ENCODE measurements around the gene BIRC5. TPM values are rescaled to one million over a fixed set of nuclear protein-coding genes. Genes with fewer than 3 reads are reported as not detected.

BIRC5 gene
- total RNA-seq, 4 donors from 2014 or later: 1.2 to 7.9 (median 3.6) TPM

- Histone ChIP-seq H3K36me3 (no peaks in the 10 kb centered on the region), H3K27me3 (no peaks in the 10 kb centered on the region), H3K4me1 (peaks cover 53 to 77% (median 68%) of the 10 kb centered on the region in 4 donors), H3K27ac (peak overlapping the region; percentile 85 to 95 (median 92)), H3K4me3 (no peak overlapping the region), H3K9me3 (no peaks in the 10 kb centered on the region)
- in situ Hi-C loops (cut with MboI; ENCODE audit: low pct_ligation_motif_present in 1 of 4, low pct_unique_long_range_greater_than_20kb in 1 of 4, low sequenced_read_pairs in 3 of 4) (loop anchor here in 2 of 4 donors (10.0 kb wide), 1 partner anchor 62 kb away; no protein-coding TSS in a partner anchor), intact Hi-C loops (cut with DNase I; ENCODE audit: low total_unique reads) (loop anchor here (5.0 kb wide), 1 partner anchor 64 kb away; no protein-coding TSS in a partner anchor)
- WGBS, 2 donors (ENCODE audit: low coverage in 1 of 2): 29% methylated on average over 6 of the region's 14 CpGs; no CpG with 5 or more reads in 1 of the 2 donors
- peak; percentile 83 for DNase-seq
- TF ChIP-seq CTCF (IDR thresholded peaks at IDR 0.05): peak; percentile 91 to 94 (median 92)
- TF ChIP-seq POLR2AphosphoS5 (IDR thresholded peaks at IDR 0.05): peak in 1 of 3 donors; percentile 37
- no peak for TF ChIP-seq POLR2A (IDR thresholded peaks at IDR 0.05)
- TF ChIP-seq EP300 (IDR thresholded peaks at IDR 0.05; ENCODE audit: low read depth): no peak
Observed at GRCh38 chr17:78176548-78177025, 37.5 kb upstream of the BIRC5 start.

GRCh38 chr17:78179372-78179771 is 34.7 kb upstream of the BIRC5 start:
- intact Hi-C loops (cut with DNase I; ENCODE audit: low total_unique reads): loop anchor here (5.0 kb wide), 1 partner anchor 67 kb away; no protein-coding TSS in a partner anchor

GRCh38 chr17:78180083-78180482 is 34.0 kb upstream of the BIRC5 start:
- no peak for TF ChIP-seq EP300 (IDR thresholded peaks at IDR 0.05; ENCODE audit: low read depth)
- TF ChIP-seq CTCF (IDR thresholded peaks at IDR 0.05): no peak
- TF ChIP-seq POLR2A (IDR thresholded peaks at IDR 0.05): no peak
- TF ChIP-seq POLR2AphosphoS5 (IDR thresholded peaks at IDR 0.05): no peak
- peak overlapping the region; percentile 70 to 83 (median 72) for H3K27ac ChIP-seq
- H3K9me3 ChIP-seq: no peaks in the 10 kb centered on the region
- in situ Hi-C loops (cut with MboI; ENCODE audit: low pct_ligation_motif_present in 1 of 4, low pct_unique_long_range_greater_than_20kb in 1 of 4, low sequenced_read_pairs in 3 of 4) (no loop called here), intact Hi-C loops (cut with DNase I; ENCODE audit: low total_unique reads) (no loop called here)
- WGBS, 2 donors (ENCODE audit: low coverage in 1 of 2): 50 to 68% methylated on average over 1 to 14 of the region's 14 CpGs
- H3K27me3 ChIP-seq: no peaks in the 10 kb centered on the region
- H3K36me3 ChIP-seq: no peaks in the 10 kb centered on the region
- no peak for DNase-seq
- no peak overlapping the region for H3K4me3 ChIP-seq
- peaks cover 19 to 55% (median 41%) of the 10 kb centered on the region in 4 donors for H3K4me1 ChIP-seq

More at GRCh38 chr17:78179372-78179771, 34.7 kb upstream of the BIRC5 start:
- in situ Hi-C loops (cut with MboI; ENCODE audit: low pct_ligation_motif_present in 1 of 4, low pct_unique_long_range_greater_than_20kb in 1 of 4, low sequenced_read_pairs in 3 of 4): loop anchor here in 2 of 4 donors (10.0 kb wide), 1 partner anchor 65 kb away; no protein-coding TSS in a partner anchor
- Histone ChIP-seq H3K4me3 (no peak overlapping the region), H3K9me3 (no peaks in the 10 kb centered on the region), H3K4me1 (peaks cover 26 to 56% (median 44%) of the 10 kb centered on the region in 4 donors), H3K27ac (peak overlapping the region; percentile 70 to 83 (median 72)), H3K27me3 (no peaks in the 10 kb centered on the region), H3K36me3 (no peaks in the 10 kb centered on the region)
- TF ChIP-seq POLR2A (IDR thresholded peaks at IDR 0.05) (no peak), EP300 (IDR thresholded peaks at IDR 0.05; ENCODE audit: low read depth) (no peak), CTCF (IDR thresholded peaks at IDR 0.05) (no peak), POLR2AphosphoS5 (IDR thresholded peaks at IDR 0.05) (peak in 2 of 3 donors; percentile 52 to 63)
- 77% methylated on average over 17 of the region's 17 CpGs; no CpG with 5 or more reads in 1 of the 2 donors for WGBS, 2 donors (ENCODE audit: low coverage in 1 of 2)
- DNase-seq: no peak

GRCh38 chr17:78180508-78180907 is 33.5 kb upstream of the BIRC5 start:
- in situ Hi-C loops (cut with MboI; ENCODE audit: low pct_ligation_motif_present in 1 of 4, low pct_unique_long_range_greater_than_20kb in 1 of 4, low sequenced_read_pairs in 3 of 4) (no loop called here), intact Hi-C loops (cut with DNase I; ENCODE audit: low total_unique reads) (no loop called here)
- no peaks in the 10 kb centered on the region for H3K9me3 ChIP-seq
- DNase-seq: no peak
- no peaks in the 10 kb centered on the region for H3K27me3 ChIP-seq
- WGBS, 2 donors (ENCODE audit: low coverage in 1 of 2): 57 to 70% methylated on average over 1 to 2 of the region's 2 CpGs
- H3K36me3 ChIP-seq: no peaks in the 10 kb centered on the region
- H3K4me3 ChIP-seq: no peak overlapping the region
- peak overlapping the region; percentile 70 to 83 (median 72) for H3K27ac ChIP-seq
- peaks cover 15 to 55% (median 41%) of the 10 kb centered on the region in 4 donors for H3K4me1 ChIP-seq
- TF ChIP-seq EP300 (IDR thresholded peaks at IDR 0.05; ENCODE audit: low read depth) (no peak), POLR2AphosphoS5 (IDR thresholded peaks at IDR 0.05) (peak; percentile 47 to 78 (median 52)), CTCF (IDR thresholded peaks at IDR 0.05) (no peak), POLR2A (IDR thresholded peaks at IDR 0.05) (no peak)
